NCI-H1436 treated with DMSO at 0.1 percent for 48 hours (cell line): ENCODE measurements around the gene ETNPPL.

ENCODE experiments used
- DNase-seq: peaks from one replicate; lab custom pipeline; 2025; lab: John Stamatoyannopoulos, UW

The ETNPPL gene

GRCh38 chr4:108762559-108763225 lies at the start of gene ETNPPL:
TSS of gene ETNPPL (minus strand) at chr4:108763053. CDS start at chr4:108762898, 155 bp downstream.
- no peak for DNase-seq

GRCh38 chr4:108811486-108811885 lies 48.6 kb upstream of the ETNPPL start:
- DNase-seq: no peak

- DNase-seq: no peak
These were observed 47.2 kb upstream of the ETNPPL start for GRCh38 chr4:108810087-108810486.

GRCh38 chr4:108804648-108805273 lies 41.9 kb upstream of the ETNPPL start:
- DNase-seq: no peak

- DNase-seq: no peak
These were observed 36.5 kb upstream of the ETNPPL start for GRCh38 chr4:108799306-108799705.

GRCh38 chr4:108796173-108796572 lies 33.3 kb upstream of the ETNPPL start:
- DNase-seq: no peak

- DNase-seq: no peak
These were observed 32.9 kb upstream of the ETNPPL start for GRCh38 chr4:108795733-108796132.

- DNase-seq: no peak
These were observed 31.3 kb upstream of the ETNPPL start for GRCh38 chr4:108794136-108794535.

GRCh38 chr4:108793415-108793814 lies 30.6 kb upstream of the ETNPPL start:
- DNase-seq: no peak

GRCh38 chr4:108788731-108789130 lies 25.9 kb upstream of the ETNPPL start:
- DNase-seq: no peak

GRCh38 chr4:108787724-108788123 lies 24.9 kb upstream of the ETNPPL start:
- no peak for DNase-seq

- no peak for DNase-seq
These were observed 24.3 kb upstream of the ETNPPL start for GRCh38 chr4:108787106-108787505.

- no peak for DNase-seq
These were observed 23.5 kb upstream of the ETNPPL start for GRCh38 chr4:108786351-108786750.

- no peak for DNase-seq
These were observed 21.0 kb upstream of the ETNPPL start for GRCh38 chr4:108783665-108784463.

GRCh38 chr4:108779958-108780357 lies 17.1 kb upstream of the ETNPPL start:
- DNase-seq: no peak

- no peak for DNase-seq
These were observed 14.5 kb upstream of the ETNPPL start for GRCh38 chr4:108777388-108777787.

GRCh38 chr4:108775921-108776320 lies 13.1 kb upstream of the ETNPPL start:
- DNase-seq: no peak

GRCh38 chr4:108774809-108775530 lies 12.1 kb upstream of the ETNPPL start:
- no peak for DNase-seq

- DNase-seq: no peak
These were observed 9.5 kb upstream of the ETNPPL start for GRCh38 chr4:108772402-108772801.

GRCh38 chr4:108766058-108766457 lies 3.2 kb upstream of the ETNPPL start:
- DNase-seq: no peak

GRCh38 chr4:108763986-108764385 lies 1.1 kb upstream of the ETNPPL start:
- DNase-seq: no peak

GRCh38 chr4:108763226-108763593 lies 357 bp upstream of the ETNPPL start:
- DNase-seq: no peak
